Hepatocyte (in vitro differentiated cells): ENCODE results near the gene MCM5. TPM values are rescaled to one million over a fixed set of nuclear protein-coding genes. Genes with fewer than 3 reads are reported as not detected.
"Not testable (repeated sequence)": the region's sequence is repeated elsewhere in the genome, so short reads cannot be mapped to it uniquely, and the experiment has no call there.

Experiments used
- DNase-seq: peaks from one replicate; pipeline ENCODE4 v3.0.0-alpha.2; 2016; ENCODE audit warnings: low spot score
- H2AFZ ChIP-seq: fragments of 200-600 bp; sonication (generic); 2 replicates; pipeline ENCODE4 v1.6.0; 2016; ENCODE audit warnings: antibody characterized with exemption, mild to moderate bottlenecking
- H3K27ac ChIP-seq: fragments of 200-600 bp; sonication (generic); 2 replicates; pipeline ENCODE4 v1.5.1; 2016; ENCODE audit warnings: mild to moderate bottlenecking
- H3K27me3 ChIP-seq: fragments of 200-600 bp; sonication (generic); 2 replicates; pipeline ENCODE4 v1.6.1; 2016
- H3K36me3 ChIP-seq: fragments of 200-600 bp; sonication (generic); replicated peaks from 2 replicates; pipeline ENCODE4 v1.5.1; 2016; ENCODE audit warnings: low read depth; ENCODE audit not compliant: insufficient read depth
- H3K4me1 ChIP-seq: fragments of 200-600 bp; sonication (generic); 2 replicates; pipeline ENCODE4 v1.5.1; 2016; ENCODE audit warnings: mild to moderate bottlenecking, moderate library complexity; ENCODE audit not compliant: insufficient read depth
- H3K4me2 ChIP-seq: fragments of 200-600 bp; sonication (generic); 2 replicates; pipeline ENCODE4 v1.6.0; 2016
- H3K4me3 ChIP-seq: fragments of 200-600 bp; sonication (generic); 2 replicates; pipeline ENCODE4 v1.5.1; 2016; ENCODE audit warnings: mild to moderate bottlenecking
- H3K79me2 ChIP-seq: fragments of 200-600 bp; sonication (generic); 2 replicates; pipeline ENCODE4 v1.6.0; 2017; ENCODE audit warnings: mild to moderate bottlenecking
- H3K9me2 ChIP-seq: fragments of 200-600 bp; sonication (generic); replicated peaks from 2 replicates; pipeline ENCODE4 v1.6.0; 2017; ENCODE audit warnings: mild to moderate bottlenecking; ENCODE audit not compliant: insufficient read depth
- H3K9me3 ChIP-seq: fragments of 200-600 bp; sonication (generic); 2 replicates; pipeline ENCODE4 v1.5.1; 2016; ENCODE audit warnings: low read depth, mild to moderate bottlenecking
- H4K20me1 ChIP-seq: fragments of 200-600 bp; sonication (generic); 2 replicates; pipeline ENCODE4 v1.6.0; 2016; ENCODE audit warnings: mild to moderate bottlenecking; ENCODE audit not compliant: insufficient read depth, poor library complexity, severe bottlenecking
- CTCF ChIP-seq: fragments of 200-600 bp; sonication (generic); IDR thresholded peaks from 2 replicates; pipeline ENCODE4 v1.5.1; 2016; ENCODE audit warnings: antibody characterized with exemption, mild to moderate bottlenecking; ENCODE audit not compliant: poor library complexity
- EZH2 ChIP-seq: fragments of 200-600 bp; sonication (generic); IDR thresholded peaks from 2 replicates; pipeline ENCODE4 v1.6.1; 2016; ENCODE audit warnings: antibody characterized with exemption, mild to moderate bottlenecking, borderline replicate concordance
- EZH2phosphoT487 ChIP-seq: fragments of 200-600 bp; sonication (generic); IDR thresholded peaks from one replicate; pipeline ENCODE4 v1.6.1; 2018; ENCODE audit warnings: antibody characterized with exemption, mild to moderate bottlenecking, low read depth, moderate library complexity; ENCODE audit not compliant: unreplicated experiment, severe bottlenecking
- WGBS: methylation state at CpG from one replicate; pipeline ENCODE4 v1.1.6; 2016; ENCODE audit warnings: low lambda C conversion rate; ENCODE audit errors: missing lambda C conversion rate; 5-methylcytosine and 5-hydroxymethylcytosine counted together
- polyA plus RNA-seq: library from polyadenylated mRNA; unstranded; fragments of >200 nt; fragmentation: Nextera tagmentation; extraction: Ambion mirVana; gene quantifications from 2 replicates; pipeline ENCODE4 v1.2.1, GENCODE V29; 2016
- total RNA-seq: library from RNA; depleted of rRNA; stranded (reverse); fragments of >200 nt; gene quantifications from 2 replicates; pipeline ENCODE4 v1.2.3, GENCODE V29; 2014

The MCM5 gene
- total and polyA plus RNA-seq, 2 experiments from 2014 or later: 21.7 to 36.1 TPM

GRCh38 chr22:35470903-35471321 is 71.0 kb downstream of the MCM5 start:
- TF ChIP-seq CTCF: no peak
- no peak for TF ChIP-seq EZH2
- no peak for TF ChIP-seq EZH2phosphoT487
- H3K79me2 ChIP-seq: no peaks in the 10 kb centered on the region
- no peak overlapping the region for H3K4me3 ChIP-seq
- no peak overlapping the region for H3K4me2 ChIP-seq
- H2AFZ ChIP-seq: no peak overlapping the region
- no peaks in the 10 kb centered on the region for H3K36me3 ChIP-seq
- no peak for DNase-seq
- WGBS: 89% methylated on average over 6 of the region's 6 CpGs
- H4K20me1 ChIP-seq: no peaks in the 10 kb centered on the region
- no peaks in the 10 kb centered on the region for H3K27me3 ChIP-seq
- no peak overlapping the region for H3K27ac ChIP-seq
- H3K9me3 ChIP-seq: no peaks in the 10 kb centered on the region
- peaks cover 10% of the 10 kb centered on the region for H3K4me1 ChIP-seq
- no peaks in the 10 kb centered on the region for H3K9me2 ChIP-seq

- not testable (repeated sequence) for H3K9me2 ChIP-seq
These were observed 71.6 kb downstream of the MCM5 start for GRCh38 chr22:35471566-35471965.

DNA sequence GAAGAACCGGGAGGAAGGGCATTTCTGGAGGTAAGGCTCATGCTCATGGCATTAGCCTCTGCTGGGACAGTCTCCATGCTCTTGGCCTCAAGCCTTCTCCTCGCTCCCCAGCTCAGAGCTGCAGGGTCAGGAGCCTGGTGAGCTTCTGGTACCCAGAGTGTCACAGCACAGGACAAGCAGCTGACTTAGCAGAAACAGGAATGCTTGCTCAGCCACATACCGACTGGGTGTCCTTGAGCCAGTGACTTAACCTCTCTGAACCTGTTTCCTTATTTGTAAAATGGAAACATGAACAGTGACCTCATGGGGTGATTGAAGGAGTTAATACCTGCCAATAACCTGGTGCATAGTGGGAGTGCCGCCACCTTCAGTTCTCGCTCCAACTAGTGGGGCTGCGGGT is 72.5 kb downstream of the MCM5 start:
- no peaks in the 10 kb centered on the region for H3K36me3 ChIP-seq
- no peak overlapping the region for H3K27ac ChIP-seq
- no peaks in the 10 kb centered on the region for H3K9me2 ChIP-seq
- no peak overlapping the region for H3K4me2 ChIP-seq
- H3K79me2 ChIP-seq: no peaks in the 10 kb centered on the region
- DNase-seq: no peak
- H4K20me1 ChIP-seq: no peaks in the 10 kb centered on the region
- H3K4me3 ChIP-seq: no peak overlapping the region
- no peak overlapping the region for H2AFZ ChIP-seq
- peaks cover 9% of the 10 kb centered on the region for H3K4me1 ChIP-seq
- no peaks in the 10 kb centered on the region for H3K27me3 ChIP-seq
- 95% methylated on average over 6 of the region's 6 CpGs for WGBS
- TF ChIP-seq EZH2 (no peak), EZH2phosphoT487 (no peak), CTCF (no peak)
- no peaks in the 10 kb centered on the region for H3K9me3 ChIP-seq

More at GRCh38 chr22:35471566-35471965, 71.6 kb downstream of the MCM5 start:
- H3K79me2 ChIP-seq, H3K9me3 ChIP-seq, H3K27me3 ChIP-seq, H3K4me2 ChIP-seq, H3K4me3 ChIP-seq, H2AFZ ChIP-seq, H3K27ac ChIP-seq, H3K4me1 ChIP-seq, DNase-seq, H4K20me1 ChIP-seq, H3K36me3 ChIP-seq: not testable (repeated sequence)
- WGBS: 83% methylated on average over 4 of the region's 4 CpGs

GRCh38 chr22:35473971-35474370 is 74.0 kb downstream of the MCM5 start:
- no peaks in the 10 kb centered on the region for H3K36me3 ChIP-seq
- peaks cover 8% of the 10 kb centered on the region for H3K4me1 ChIP-seq
- H3K27me3 ChIP-seq: no peaks in the 10 kb centered on the region
- no peak overlapping the region for H3K27ac ChIP-seq
- no peak overlapping the region for H3K4me2 ChIP-seq
- no peaks in the 10 kb centered on the region for H3K79me2 ChIP-seq
- no peak for DNase-seq
- no peaks in the 10 kb centered on the region for H3K9me3 ChIP-seq
- TF ChIP-seq EZH2 (no peak), CTCF (no peak), EZH2phosphoT487 (no peak)
- H3K4me3 ChIP-seq: no peak overlapping the region
- no peak overlapping the region for H2AFZ ChIP-seq
- H4K20me1 ChIP-seq: no peaks in the 10 kb centered on the region
- H3K9me2 ChIP-seq: no peaks in the 10 kb centered on the region
- 69% methylated on average over 2 of the region's 4 CpGs for WGBS

Other genes starting within 250 kb of the MCM5 start
- gene HMGXB4, start 142.6 kb upstream of the MCM5 start, total RNA-seq: 17.4 and 19.0 TPM in 2 replicates
- gene HMGXB4, start 142.6 kb upstream of the MCM5 start, polyA plus RNA-seq: 15.6 and 17.2 TPM in 2 replicates
- gene TOM1, start 100.2 kb upstream of the MCM5 start, total RNA-seq: 108 and 110 TPM in 2 replicates
- 105 and 114 TPM in 2 replicates for gene TOM1, start 100.2 kb upstream of the MCM5 start, polyA plus RNA-seq
- gene HMOX1, start 19.0 kb upstream of the MCM5 start, total RNA-seq: 34.8 and 43.8 TPM in 2 replicates
- gene HMOX1, start 19.0 kb upstream of the MCM5 start, polyA plus RNA-seq: 51.0 and 58.6 TPM in 2 replicates
- 0.88 and 1.3 TPM in 2 replicates for gene RASD2, start 140.7 kb downstream of the MCM5 start, total RNA-seq
- 12.7 and 13.5 TPM in 2 replicates for gene RASD2, start 140.7 kb downstream of the MCM5 start, polyA plus RNA-seq
- gene MB, start 217.2 kb downstream of the MCM5 start, total RNA-seq: not detected in 2 replicates
- gene MB, start 217.2 kb downstream of the MCM5 start, polyA plus RNA-seq: 0.64 and 0.75 TPM in 2 replicates
- 19.6 and 21.0 TPM in 2 replicates for gene APOL6, start 248.3 kb downstream of the MCM5 start, total RNA-seq
- gene APOL6, start 248.3 kb downstream of the MCM5 start, polyA plus RNA-seq: 2.7 and 3.1 TPM in 2 replicates